HUES48 (cell line): ENCODE results near the gene CCDC78.

Experiments
- H3K27ac ChIP-seq: one replicate; pipeline ENCODE4 v1.7.0; 2013; ENCODE audit warnings: low read depth, low read length, inconsistent platforms
- H3K27me3 ChIP-seq: 2 replicates; pipeline ENCODE4 v1.6.1; 2013; ENCODE audit warnings: mild to moderate bottlenecking, low read length; ENCODE audit not compliant: control insufficient read depth, insufficient read depth
- H3K36me3 ChIP-seq: 2 replicates; pipeline ENCODE4 v1.6.1; 2013; ENCODE audit warnings: low read length; ENCODE audit not compliant: control insufficient read depth, insufficient read depth
- H3K4me1 ChIP-seq: 2 replicates; pipeline ENCODE4 v1.6.1; 2013; ENCODE audit warnings: mild to moderate bottlenecking, low read length; ENCODE audit not compliant: control insufficient read depth, insufficient read depth
- H3K4me3 ChIP-seq: 2 replicates; pipeline ENCODE4 v1.5.1; 2013; ENCODE audit warnings: mild to moderate bottlenecking, low read depth, low read length
- H3K9ac ChIP-seq: 2 replicates; pipeline ENCODE4 v1.6.1; 2013; ENCODE audit warnings: mild to moderate bottlenecking, low read depth, low read length, moderate library complexity
- H3K9me3 ChIP-seq: 2 replicates; pipeline ENCODE4 v1.6.1; 2013; ENCODE audit warnings: low read length; ENCODE audit not compliant: control insufficient read depth, insufficient read depth

The CCDC78 gene

GRCh38 chr16:766008-766819 is 40.0 kb upstream of the CCDC78 start:
- Histone ChIP-seq H3K9me3 (no peaks in the 10 kb centered on the region), H3K4me1 (no peaks in the 10 kb centered on the region), H3K4me3 (no peak overlapping the region), H3K27ac (no peak overlapping the region), H3K27me3 (no peaks in the 10 kb centered on the region), H3K36me3 (no peaks in the 10 kb centered on the region), H3K9ac (no peak overlapping the region)

GRCh38 chr16:765488-765865 is 39.2 kb upstream of the CCDC78 start:
- Histone ChIP-seq H3K4me1 (no peaks in the 10 kb centered on the region), H3K27ac (no peak overlapping the region)

DNA sequence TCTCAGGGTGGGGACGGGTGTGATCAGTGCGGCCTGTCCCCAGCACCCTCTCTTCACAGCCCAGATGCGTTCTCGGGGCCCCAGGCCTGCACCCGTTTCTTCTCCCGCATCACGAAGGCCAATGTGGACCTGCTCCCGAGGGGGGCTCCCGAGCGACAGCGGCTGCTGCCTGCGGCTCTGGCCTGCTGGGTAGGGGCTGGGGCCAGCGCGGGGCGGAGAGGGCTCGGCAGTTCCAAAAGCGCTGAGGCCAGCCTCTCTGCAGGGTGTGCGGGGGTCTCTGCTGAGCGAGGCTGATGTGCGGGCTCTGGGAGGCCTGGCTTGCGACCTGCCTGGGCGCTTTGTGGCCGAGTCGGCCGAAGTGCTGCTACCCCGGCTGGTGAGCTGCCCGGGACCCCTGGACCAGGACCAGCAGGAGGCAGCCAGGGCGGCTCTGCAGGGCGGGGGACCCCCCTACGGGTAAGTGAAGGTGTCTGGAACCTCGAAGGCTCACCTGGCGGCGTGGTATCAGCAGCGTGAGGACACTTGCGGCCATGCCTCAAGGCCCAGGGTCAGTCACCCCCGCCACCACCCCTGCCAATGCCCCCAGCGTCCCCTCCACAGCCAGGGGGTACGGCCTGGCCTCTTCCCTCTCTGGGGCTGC is 38.7 kb upstream of the CCDC78 start:
- Histone ChIP-seq H3K9ac (no peak overlapping the region), H3K27ac (no peak overlapping the region), H3K36me3 (no peaks in the 10 kb centered on the region), H3K27me3 (no peaks in the 10 kb centered on the region), H3K4me1 (no peaks in the 10 kb centered on the region), H3K9me3 (no peaks in the 10 kb centered on the region), H3K4me3 (no peak overlapping the region)

More at GRCh38 chr16:765488-765865, 39.2 kb upstream of the CCDC78 start:
- Histone ChIP-seq H3K4me3 (no peak overlapping the region), H3K27me3 (no peaks in the 10 kb centered on the region), H3K9me3 (no peaks in the 10 kb centered on the region), H3K9ac (no peak overlapping the region), H3K36me3 (no peaks in the 10 kb centered on the region)

DNA sequence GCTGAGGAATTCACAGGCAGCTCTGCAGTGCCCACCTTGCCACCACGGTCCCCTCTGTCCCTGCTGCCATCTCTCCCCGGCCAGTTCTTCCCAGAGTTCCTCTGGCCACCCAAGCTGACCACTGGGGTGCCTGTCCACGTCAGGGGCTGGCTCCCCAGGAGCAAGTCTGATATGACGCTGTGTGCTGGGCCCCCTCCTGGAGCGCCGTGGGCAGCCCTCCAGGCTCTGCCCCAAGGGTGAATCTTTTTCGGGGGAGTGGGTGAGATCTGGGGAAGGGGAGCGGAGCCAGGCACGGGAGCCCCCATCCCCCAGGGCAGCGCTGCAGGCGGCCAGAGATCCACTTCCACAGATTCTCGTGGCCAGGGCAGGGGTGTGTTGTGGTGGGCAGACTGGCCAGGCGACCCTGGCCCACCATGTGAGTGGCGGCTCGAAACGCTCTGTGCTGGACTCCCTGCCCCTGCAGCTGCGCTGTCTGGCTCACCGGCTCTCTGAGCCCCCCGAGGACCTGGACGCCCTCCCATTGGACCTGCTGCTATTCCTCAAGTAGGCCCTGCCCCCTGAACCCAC is 38.0 kb upstream of the CCDC78 start:
- Histone ChIP-seq H3K27me3 (no peaks in the 10 kb centered on the region), H3K9me3 (no peaks in the 10 kb centered on the region), H3K4me3 (no peak overlapping the region), H3K27ac (no peak overlapping the region), H3K9ac (no peak overlapping the region), H3K36me3 (no peaks in the 10 kb centered on the region), H3K4me1 (no peaks in the 10 kb centered on the region)

- Histone ChIP-seq H3K4me1 (no peaks in the 10 kb centered on the region), H3K27ac (no peak overlapping the region), H3K27me3 (no peaks in the 10 kb centered on the region), H3K9me3 (no peaks in the 10 kb centered on the region), H3K9ac (no peak overlapping the region), H3K4me3 (no peak overlapping the region), H3K36me3 (no peaks in the 10 kb centered on the region)
These were observed 37.3 kb upstream of the CCDC78 start for GRCh38 chr16:763369-764183.

GRCh38 chr16:762595-763268 is 36.5 kb upstream of the CCDC78 start:
- H3K36me3 ChIP-seq, result no peaks in the 10 kb centered on the region
- no peak overlapping the region for H3K27ac ChIP-seq
- H3K4me1 ChIP-seq, result no peaks in the 10 kb centered on the region
- no peaks in the 10 kb centered on the region for H3K27me3 ChIP-seq
- H3K9me3 ChIP-seq, result no peaks in the 10 kb centered on the region
- H3K4me3 ChIP-seq, result no peak overlapping the region
- H3K9ac ChIP-seq, result no peak overlapping the region

- Histone ChIP-seq H3K9ac (no peak overlapping the region), H3K27ac (no peak overlapping the region), H3K4me3 (no peak overlapping the region), H3K4me1 (no peaks in the 10 kb centered on the region), H3K27me3 (no peaks in the 10 kb centered on the region), H3K36me3 (no peaks in the 10 kb centered on the region), H3K9me3 (no peaks in the 10 kb centered on the region)
These were observed 35.6 kb upstream of the CCDC78 start for GRCh38 chr16:761625-762513.

- Histone ChIP-seq H3K4me3 (no peak within 1 kb of the TSS), H3K4me1 (no peaks in the 10 kb centered on the region), H3K9ac (no peak within 1 kb of the TSS), H3K36me3 (no peaks in the 10 kb centered on the region), H3K27me3 (no peaks in the 10 kb centered on the region), H3K9me3 (no peaks in the 10 kb centered on the region; the same call in 1 of the 2 replicates), H3K27ac (no peak within 1 kb of the TSS)
These were observed 34.5 kb upstream of the CCDC78 start, which contains the start of gene MSLN for GRCh38 chr16:760545-761343. MSLN (plus strand) TSS chr16:760734; CDS start chr16:762681, 1,947 bp downstream.

- Histone ChIP-seq H3K9ac (no peak overlapping the region), H3K36me3 (no peaks in the 10 kb centered on the region), H3K4me1 (no peaks in the 10 kb centered on the region), H3K9me3 (no peaks in the 10 kb centered on the region; the same call in 1 of the 2 replicates), H3K4me3 (no peak overlapping the region), H3K27ac (no peak overlapping the region), H3K27me3 (no peaks in the 10 kb centered on the region)
These were observed 33.8 kb upstream of the CCDC78 start for GRCh38 chr16:760065-760464.
